GM15510 (cell line): ENCODE measurements around the gene KLF11.

Source experiments
- POLR2A ChIP-seq: IDR thresholded peaks from 3 replicates; pipeline ENCODE4 v1.6.1; 2011; ENCODE audit warnings: borderline replicate concordance; ENCODE audit not compliant: insufficient read length; ENCODE audit errors: extremely low read depth

The KLF11 gene

GRCh38 chr2:10043256-10043905 lies at the start of gene KLF11:
KLF11 (plus strand) TSS chr2:10043550; CDS start chr2:10043717, 167 bp downstream.
- TF ChIP-seq POLR2A: peak; percentile 15

GRCh38 chr2:9994462-9994861 lies 48.9 kb upstream of the KLF11 start:
- no peak for TF ChIP-seq POLR2A

GRCh38 chr2:9995059-9995458 lies 48.3 kb upstream of the KLF11 start:
- TF ChIP-seq POLR2A: no peak

DNA sequence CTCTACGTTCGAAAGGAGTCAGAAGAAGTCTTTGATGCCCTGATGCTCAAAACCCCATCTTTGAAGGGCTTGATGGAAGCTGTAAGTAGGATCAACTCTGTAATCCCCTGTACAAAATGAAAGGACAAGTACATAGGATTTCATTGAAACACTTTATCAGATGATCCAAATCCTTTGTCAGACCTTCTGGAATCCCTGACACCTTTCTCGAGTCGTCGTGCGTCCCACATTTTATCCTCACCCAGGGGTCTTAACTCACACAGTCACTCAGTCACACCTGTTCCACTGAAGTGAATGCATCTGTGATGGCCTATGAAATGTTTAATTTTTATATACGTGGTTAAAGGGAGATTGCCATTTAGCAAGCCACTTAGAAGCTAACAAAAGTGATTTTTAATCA lies 47.0 kb upstream of the KLF11 start:
- TF ChIP-seq POLR2A: no peak

DNA sequence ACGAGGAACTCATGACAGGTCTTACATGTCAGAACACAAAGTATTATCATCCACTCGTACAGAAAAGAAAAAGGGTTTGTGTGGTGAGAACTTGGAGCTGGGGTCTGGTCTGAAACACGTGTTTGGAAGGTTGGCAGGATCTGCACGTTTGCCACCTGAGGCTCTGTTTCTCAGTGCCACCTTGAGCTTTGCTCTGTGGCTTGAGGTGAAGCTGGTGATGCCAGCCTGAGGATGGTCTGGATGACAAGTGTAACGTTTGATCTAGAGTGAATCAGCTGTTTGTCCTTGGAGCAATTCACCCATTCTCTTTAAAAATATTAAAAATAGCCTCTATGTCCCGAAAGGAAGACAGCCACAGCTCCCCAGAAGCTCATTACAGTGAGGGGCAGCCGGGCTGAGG lies 45.4 kb upstream of the KLF11 start:
- no peak for TF ChIP-seq POLR2A

GRCh38 chr2:9998916-9999654 lies 44.3 kb upstream of the KLF11 start:
- no peak for TF ChIP-seq POLR2A

DNA sequence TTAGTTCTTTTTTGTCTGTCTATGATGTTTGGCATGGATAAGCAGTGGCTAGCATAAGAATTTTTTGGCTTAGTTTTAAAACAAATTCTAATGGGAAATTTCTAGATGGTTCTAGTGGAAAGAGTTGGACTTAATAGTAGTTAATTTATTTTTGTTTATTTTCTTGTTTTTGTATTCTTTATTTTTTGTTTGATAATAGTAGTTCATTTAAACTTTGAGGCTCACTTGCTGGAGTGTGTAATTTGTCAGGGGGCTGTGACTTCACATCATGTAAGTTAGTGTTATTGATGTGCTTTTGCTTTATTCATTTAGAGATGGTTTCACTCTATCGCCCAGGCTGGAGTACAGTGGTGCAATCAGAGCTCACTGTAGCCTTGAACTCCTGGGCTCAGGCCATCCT lies 43.7 kb upstream of the KLF11 start:
- no peak for TF ChIP-seq POLR2A

DNA sequence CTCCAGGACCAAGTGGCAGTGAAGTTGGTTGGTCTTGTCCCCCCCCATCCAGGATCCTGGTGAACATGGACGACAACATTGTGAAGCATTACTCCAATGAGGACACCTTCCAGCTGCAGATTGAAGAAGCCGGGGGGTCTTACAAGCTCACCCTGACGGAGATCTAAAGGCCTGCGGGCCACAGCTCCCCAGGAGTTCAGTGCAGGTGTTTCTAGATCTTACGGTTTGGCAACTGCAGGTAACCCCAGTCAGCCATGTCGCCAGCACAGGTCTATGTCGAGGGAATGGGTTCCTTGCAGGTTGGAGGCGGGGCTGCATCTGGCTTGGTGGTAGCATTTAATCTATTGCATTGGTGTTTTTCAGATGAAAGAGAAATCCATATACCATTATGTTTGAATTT lies 42.8 kb upstream of the KLF11 start:
- no peak for TF ChIP-seq POLR2A

GRCh38 chr2:10001586-10001985 lies 41.8 kb upstream of the KLF11 start:
- TF ChIP-seq POLR2A: no peak

DNA sequence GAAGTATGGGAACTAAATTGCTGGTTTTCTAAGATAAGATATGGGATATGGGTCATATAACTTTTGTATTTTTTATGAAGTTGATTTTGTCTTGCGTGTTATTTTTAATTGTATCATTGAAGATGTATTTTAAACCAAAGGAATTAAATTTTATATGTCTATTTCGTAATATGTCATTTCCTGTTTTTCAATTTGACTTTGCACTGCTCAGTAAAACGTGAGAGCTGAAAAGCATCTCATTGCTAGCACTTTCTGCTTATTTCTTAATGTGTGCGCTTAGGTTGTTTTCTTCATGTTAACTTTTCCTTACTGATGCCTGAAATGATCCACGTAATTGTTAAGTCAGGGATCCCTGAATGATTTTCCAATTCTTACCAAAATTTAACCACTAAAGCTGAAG lies 41.2 kb upstream of the KLF11 start:
- TF ChIP-seq POLR2A: no peak

DNA sequence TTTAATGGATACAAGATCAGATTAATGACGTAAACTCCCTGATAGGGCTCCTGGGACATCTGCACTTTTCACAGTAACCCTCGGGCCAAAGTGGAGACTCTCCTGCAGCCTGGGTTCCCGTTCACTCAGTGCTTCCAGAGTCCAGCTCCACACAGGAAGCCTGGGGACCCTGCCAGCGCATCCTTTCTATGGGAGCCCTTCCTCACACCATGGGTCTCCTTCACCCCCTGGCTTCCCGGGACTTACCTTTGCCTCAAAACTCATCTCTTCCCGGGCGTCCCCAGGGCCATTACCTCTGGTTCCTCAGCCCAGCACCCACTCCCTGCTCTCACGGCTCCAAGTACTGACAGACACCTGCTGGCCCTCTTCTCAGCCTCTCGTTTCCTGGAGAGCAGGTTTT lies 40.7 kb upstream of the KLF11 start:
- no peak for TF ChIP-seq POLR2A

DNA sequence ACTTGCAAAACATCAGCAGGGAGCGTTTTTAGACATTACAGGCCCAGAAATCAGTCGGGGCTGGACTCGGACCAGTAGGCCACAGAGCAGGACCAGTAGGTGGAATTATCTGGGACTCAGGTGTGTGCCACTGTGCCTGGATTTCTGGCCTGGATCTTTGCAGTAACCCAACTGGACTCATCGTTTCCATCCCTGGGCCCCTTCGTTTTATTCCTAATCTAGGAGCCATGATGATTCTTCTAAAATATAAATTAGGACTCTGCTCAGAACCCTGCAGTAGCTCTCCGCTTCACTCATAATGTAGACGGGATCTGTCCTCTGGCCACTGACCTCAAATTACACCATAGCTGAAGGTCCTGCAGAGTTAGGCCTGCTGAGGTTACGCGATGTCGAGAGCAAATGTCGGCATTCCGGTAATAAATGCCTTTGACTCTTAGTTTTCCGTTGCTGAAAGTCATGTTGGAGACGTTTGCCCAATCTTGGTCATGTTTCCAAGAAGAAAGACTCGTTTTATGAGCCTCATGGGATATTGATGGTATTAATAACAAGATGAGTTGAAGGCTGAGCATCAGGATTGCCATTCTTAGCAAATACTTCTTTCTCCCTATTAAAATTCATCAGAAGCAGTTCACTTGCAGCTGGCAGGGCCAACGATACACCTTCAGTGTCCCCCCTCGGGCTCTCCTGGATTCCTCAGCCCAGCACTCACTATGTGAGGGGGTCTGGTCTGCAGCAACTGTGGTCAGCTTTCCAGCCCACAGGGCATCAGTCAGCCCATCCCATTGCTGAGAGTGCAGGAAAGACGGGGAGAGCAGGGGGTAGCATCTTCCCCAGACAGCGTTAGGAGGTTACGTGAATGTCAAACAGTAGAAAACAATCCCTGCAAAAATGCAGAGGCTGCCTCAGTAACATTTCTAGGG lies 39.9 kb upstream of the KLF11 start:
- no peak for TF ChIP-seq POLR2A

GRCh38 chr2:10004401-10004800 lies 38.9 kb upstream of the KLF11 start:
- TF ChIP-seq POLR2A: no peak

DNA sequence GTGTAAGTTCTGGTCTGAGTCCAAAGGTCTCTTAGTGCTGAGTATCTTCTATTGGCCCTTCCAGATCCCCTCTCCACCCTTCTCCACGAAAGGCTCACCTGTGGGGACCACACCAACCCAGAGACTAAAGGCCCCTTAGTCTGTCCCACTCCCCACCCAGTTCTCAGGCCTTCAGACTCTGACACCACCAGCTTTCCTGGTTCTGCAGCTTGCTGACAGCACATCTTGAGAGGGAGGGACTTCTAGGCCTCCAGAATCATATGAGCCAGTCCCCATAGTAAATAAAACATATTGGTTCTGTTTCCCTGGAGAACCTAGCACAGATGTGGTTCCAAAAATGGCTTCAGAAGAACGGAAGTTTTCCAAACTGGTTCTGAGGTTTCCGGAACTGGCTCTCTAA lies 38.5 kb upstream of the KLF11 start:
- no peak for TF ChIP-seq POLR2A
